Stimulated activated naive CD8-positive, alpha-beta T cell treated with anti-CD3 and anti-CD28 coated beads, Interleukin-15, amount 100 ng/mL, for 72 hours (primary cell): ENCODE data around the gene NLRP13.
"Not testable (repeated sequence)": the region's sequence is repeated elsewhere in the genome, so short reads cannot be mapped to it uniquely, and the experiment has no call there.

Experiments
- ATAC-seq: fragments of 150-1000 bp; cut with Tn5 transposase; 2 replicates; pipeline ENCODE4 v1.10.0; 2021; ENCODE audit warnings: mild to moderate bottlenecking, moderate library complexity
- DNase-seq, 2 donors: peaks; one replicate each; pipeline ENCODE4 v3.0.0; 2021 to 2022
- H3K27ac Mint-ChIP-seq, 2 donors: one replicate each; pipeline ENCODE4 v1.8.0; 2022; ENCODE audit warnings: mild to moderate bottlenecking in 2 of 2, mixed read lengths in 2 of 2, moderate library complexity in 2 of 2
- H3K27me3 Mint-ChIP-seq: one replicate; pipeline ENCODE4 v1.8.0; 2022; ENCODE audit warnings: mixed read lengths
- H3K4me1 Mint-ChIP-seq: one replicate; pipeline ENCODE4 v1.8.0; 2022; ENCODE audit warnings: mild to moderate bottlenecking, mixed read lengths
- H3K4me3 Mint-ChIP-seq, 2 donors: one replicate each; pipeline ENCODE4 v1.8.0; 2022; ENCODE audit warnings: mild to moderate bottlenecking in 2 of 2, mixed read lengths in 2 of 2, moderate library complexity in 1 of 2
- H3K9me3 Mint-ChIP-seq, 2 donors: one replicate each; pipeline ENCODE4 v1.8.0; 2022; ENCODE audit warnings: mixed read lengths in 2 of 2

Gene NLRP13

GRCh38 chr19:55931936-55932386 is at the start of gene NLRP13:
Gene NLRP13 (minus strand): TSS chr19:55932336. CDS start chr19:55932311, 25 bp downstream.
- peaks cover 0 to 24% of the 10 kb centered on the region in 2 donors for H3K9me3 Mint-ChIP-seq
- H3K4me3 Mint-ChIP-seq = no peak within 1 kb of the TSS
- H3K27ac Mint-ChIP-seq = no peak within 1 kb of the TSS
- no peaks in the 10 kb centered on the region for H3K4me1 Mint-ChIP-seq
- DNase-seq (no peak), ATAC-seq (no peak)
- no peaks in the 10 kb centered on the region for H3K27me3 Mint-ChIP-seq

- Mint-ChIP-seq H3K4me1 (no peaks in the 10 kb centered on the region), H3K4me3 (no peak overlapping the region), H3K9me3 (peaks cover 23 to 36% of the 10 kb centered on the region in 2 donors), H3K27me3 (no peaks in the 10 kb centered on the region), H3K27ac (no peak overlapping the region)
- no peak for ATAC-seq
- DNase-seq = no peak
These were observed 48.3 kb upstream of the NLRP13 start for GRCh38 chr19:55980415-55980814.

GRCh38 chr19:55973982-55974381 is 41.8 kb upstream of the NLRP13 start:
- Mint-ChIP-seq H3K27ac (no peak overlapping the region), H3K9me3 (peaks cover 16 to 51% of the 10 kb centered on the region in 2 donors), H3K27me3 (peaks cover 14% of the 10 kb centered on the region), H3K4me3 (no peak overlapping the region), H3K4me1 (no peaks in the 10 kb centered on the region)
- ATAC-seq (no peak), DNase-seq (no peak)

GRCh38 chr19:55962186-55962585 is 30.1 kb upstream of the NLRP13 start:
- H3K9me3 Mint-ChIP-seq = peaks cover 4 to 9% of the 10 kb centered on the region in 2 donors
- no peaks in the 10 kb centered on the region for H3K4me1 Mint-ChIP-seq
- no peak overlapping the region for H3K27ac Mint-ChIP-seq
- ATAC-seq = no peak
- H3K4me3 Mint-ChIP-seq = no peak overlapping the region
- no peak for DNase-seq
- no peaks in the 10 kb centered on the region for H3K27me3 Mint-ChIP-seq

- Mint-ChIP-seq H3K9me3 (no peaks in the 10 kb centered on the region), H3K27ac (no peak overlapping the region), H3K4me1 (no peaks in the 10 kb centered on the region), H3K27me3 (no peaks in the 10 kb centered on the region), H3K4me3 (no peak overlapping the region)
- ATAC-seq (no peak), DNase-seq (no peak)
These were observed 28.0 kb upstream of the NLRP13 start for GRCh38 chr19:55959996-55960675.

GRCh38 chr19:55958356-55958755 is 26.2 kb upstream of the NLRP13 start:
- H3K4me3 Mint-ChIP-seq = no peak overlapping the region
- H3K27ac Mint-ChIP-seq = no peak overlapping the region
- no peaks in the 10 kb centered on the region for H3K27me3 Mint-ChIP-seq
- DNase-seq = no peak
- H3K9me3 Mint-ChIP-seq = no peaks in the 10 kb centered on the region
- no peaks in the 10 kb centered on the region for H3K4me1 Mint-ChIP-seq
- ATAC-seq = no peak

GRCh38 chr19:55956431-55956830 is 24.3 kb upstream of the NLRP13 start:
- ATAC-seq (no peak), DNase-seq (no peak)
- H3K27ac Mint-ChIP-seq = no peak overlapping the region
- no peaks in the 10 kb centered on the region for H3K4me1 Mint-ChIP-seq
- no peak overlapping the region for H3K4me3 Mint-ChIP-seq
- H3K9me3 Mint-ChIP-seq = no peaks in the 10 kb centered on the region
- H3K27me3 Mint-ChIP-seq = no peaks in the 10 kb centered on the region

GRCh38 chr19:55950566-55950965 is 18.4 kb upstream of the NLRP13 start:
- H3K27ac Mint-ChIP-seq, H3K4me1 Mint-ChIP-seq, H3K4me3 Mint-ChIP-seq, ATAC-seq, H3K27me3 Mint-ChIP-seq, DNase-seq: not testable (repeated sequence)
- H3K9me3 Mint-ChIP-seq = peaks cover 7 to 16% of the 10 kb centered on the region in 2 donors

GRCh38 chr19:55947532-55947931 is 15.4 kb upstream of the NLRP13 start, which contains the start of gene NLRP8:
Gene NLRP8 (plus strand): TSS chr19:55947832.
- DNase-seq = no peak
- Mint-ChIP-seq H3K4me3 (no peak within 1 kb of the TSS), H3K27me3 (peaks cover 6% of the 10 kb centered on the region), H3K27ac (no peak within 1 kb of the TSS), H3K4me1 (no peaks in the 10 kb centered on the region), H3K9me3 (peaks cover 13 to 25% of the 10 kb centered on the region in 2 donors)
- no peak for ATAC-seq

- H3K4me3 Mint-ChIP-seq = no peak overlapping the region
- no peak for DNase-seq
- ATAC-seq = no peak
- no peaks in the 10 kb centered on the region for H3K4me1 Mint-ChIP-seq
- peaks cover 14 to 38% of the 10 kb centered on the region in 2 donors for H3K9me3 Mint-ChIP-seq
- no peak overlapping the region for H3K27ac Mint-ChIP-seq
- H3K27me3 Mint-ChIP-seq = no peaks in the 10 kb centered on the region
These were observed 8.2 kb upstream of the NLRP13 start for GRCh38 chr19:55940306-55940705.

GRCh38 chr19:55939206-55939605 is 7.1 kb upstream of the NLRP13 start:
- H3K4me1 Mint-ChIP-seq = no peaks in the 10 kb centered on the region
- ATAC-seq = no peak
- no peak overlapping the region for H3K27ac Mint-ChIP-seq
- H3K4me3 Mint-ChIP-seq = no peak overlapping the region
- DNase-seq = no peak
- H3K27me3 Mint-ChIP-seq = no peaks in the 10 kb centered on the region
- H3K9me3 Mint-ChIP-seq = peaks cover 14 to 44% of the 10 kb centered on the region in 2 donors

- DNase-seq = no peak
- peaks cover 4 to 35% of the 10 kb centered on the region in 2 donors for H3K9me3 Mint-ChIP-seq
- no peaks in the 10 kb centered on the region for H3K4me1 Mint-ChIP-seq
- H3K27me3 Mint-ChIP-seq = no peaks in the 10 kb centered on the region
- no peak overlapping the region for H3K27ac Mint-ChIP-seq
- no peak overlapping the region for H3K4me3 Mint-ChIP-seq
- no peak for ATAC-seq
These were observed 3.1 kb upstream of the NLRP13 start for GRCh38 chr19:55935206-55935605.

GRCh38 chr19:55930996-55931515 is 1.1 kb downstream of the NLRP13 start:
- no peak for DNase-seq
- ATAC-seq = no peak
- Mint-ChIP-seq H3K4me3 (no peak overlapping the region), H3K27me3 (no peaks in the 10 kb centered on the region), H3K4me1 (no peaks in the 10 kb centered on the region), H3K27ac (no peak overlapping the region), H3K9me3 (peaks cover 0 to 24% of the 10 kb centered on the region in 2 donors)

- DNase-seq = not testable (repeated sequence)
These were observed 2.9 kb downstream of the NLRP13 start for GRCh38 chr19:55929258-55929657.

GRCh38 chr19:55927991-55928390 is 4.1 kb downstream of the NLRP13 start:
- H3K27ac Mint-ChIP-seq = no peak overlapping the region
- H3K9me3 Mint-ChIP-seq = peaks cover 10 to 25% of the 10 kb centered on the region in 2 donors
- no peaks in the 10 kb centered on the region for H3K4me1 Mint-ChIP-seq
- no peak for ATAC-seq
- no peaks in the 10 kb centered on the region for H3K27me3 Mint-ChIP-seq
- no peak for DNase-seq
- H3K4me3 Mint-ChIP-seq = no peak overlapping the region

More at GRCh38 chr19:55929258-55929657, 2.9 kb downstream of the NLRP13 start:
- H3K4me1 Mint-ChIP-seq, ATAC-seq, H3K27ac Mint-ChIP-seq, H3K27me3 Mint-ChIP-seq, H3K4me3 Mint-ChIP-seq: not testable (repeated sequence)
- peaks cover 6 to 28% of the 10 kb centered on the region in 2 donors for H3K9me3 Mint-ChIP-seq

GRCh38 chr19:55923556-55923955 is 8.6 kb downstream of the NLRP13 start:
- H3K4me1 Mint-ChIP-seq = no peaks in the 10 kb centered on the region
- no peak for DNase-seq
- no peaks in the 10 kb centered on the region for H3K27me3 Mint-ChIP-seq
- ATAC-seq = no peak
- H3K4me3 Mint-ChIP-seq = no peak overlapping the region
- no peak overlapping the region for H3K27ac Mint-ChIP-seq
- H3K9me3 Mint-ChIP-seq = peaks cover 31 to 45% of the 10 kb centered on the region in 2 donors
